HG03108 (cell line): ENCODE results near the gene GPRASP1.
"Not testable (repeated sequence)": the region's sequence is repeated elsewhere in the genome, so short reads cannot be mapped to it uniquely, and the experiment has no call there.

Experiments used
- ATAC-seq: cut with Tn5 transposase; IDR thresholded peaks from one replicate; pipeline ENCODE4 v1.9.1; 2021; ENCODE audit warnings: moderate library complexity; ENCODE audit not compliant: unreplicated experiment

Gene GPRASP1

GRCh38 chrX:102651242-102652011 lies at the start of gene GPRASP1:
Gene GPRASP1 (plus strand): TSS chrX:102651483. CDS start chrX:102653914, 2,431 bp downstream.
- ATAC-seq: no peak

- ATAC-seq: no peak
Measured at GRCh38 chrX:102604327-102604726, 47.0 kb upstream of the GPRASP1 start.

- ATAC-seq: no peak
Measured at GRCh38 chrX:102606115-102606514, 45.2 kb upstream of the GPRASP1 start.

- no peak for ATAC-seq
Measured at GRCh38 chrX:102610905-102611304, 40.4 kb upstream of the GPRASP1 start.

GRCh38 chrX:102624105-102624504 lies 27.2 kb upstream of the GPRASP1 start:
- no peak for ATAC-seq

GRCh38 chrX:102627640-102628039 lies 23.6 kb upstream of the GPRASP1 start:
- no peak for ATAC-seq

GRCh38 chrX:102637561-102637960 lies 13.7 kb upstream of the GPRASP1 start:
- no peak for ATAC-seq

GRCh38 chrX:102650903-102651241 lies 411 bp upstream of the GPRASP1 start:
- ATAC-seq: no peak

- ATAC-seq: no peak
Measured at GRCh38 chrX:102652031-102652688, 877 bp downstream of the GPRASP1 start.

GRCh38 chrX:102654696-102655095 lies 3.4 kb downstream of the GPRASP1 start:
- ATAC-seq: no peak

- no peak for ATAC-seq
Measured at GRCh38 chrX:102658556-102658955, 7.3 kb downstream of the GPRASP1 start.

- peak; percentile 97 for ATAC-seq
Measured at GRCh38 chrX:102659790-102660757, 8.8 kb downstream of the GPRASP1 start.

GRCh38 chrX:102663820-102664219 lies 12.5 kb downstream of the GPRASP1 start:
- not testable (repeated sequence) for ATAC-seq

GRCh38 chrX:102667034-102667433 lies 15.8 kb downstream of the GPRASP1 start:
- not testable (repeated sequence) for ATAC-seq

GRCh38 chrX:102669526-102669925 lies 18.2 kb downstream of the GPRASP1 start:
- no peak for ATAC-seq

- ATAC-seq: no peak
Measured at GRCh38 chrX:102672856-102673255, 21.6 kb downstream of the GPRASP1 start.

- ATAC-seq: not testable (repeated sequence)
Measured at GRCh38 chrX:102677479-102677878, 26.2 kb downstream of the GPRASP1 start.

GRCh38 chrX:102684772-102685520 lies 33.7 kb downstream of the GPRASP1 start:
- no peak for ATAC-seq

GRCh38 chrX:102694749-102695148 lies 43.5 kb downstream of the GPRASP1 start:
- no peak for ATAC-seq

GRCh38 chrX:102696306-102696705 lies 45.0 kb downstream of the GPRASP1 start:
- no peak for ATAC-seq

- no peak for ATAC-seq
Measured at GRCh38 chrX:102697494-102697893, 46.2 kb downstream of the GPRASP1 start.
